K562 (cell line): ENCODE results near the gene TNIP1. TPM values are rescaled to one million over a fixed set of nuclear protein-coding genes. Genes with fewer than 3 reads are reported as not detected.
A peak's percentile ranks its signal among the peaks of the same experiment; 100 is the strongest.

ENCODE experiments used
- ATAC-seq: fragments of 200-7000 bp; cut with Tn5 transposase; 3 replicates; pipeline ENCODE4 v1.9.1; 2020; ENCODE audit warnings: moderate library complexity
- BruUV-seq: library from RNA; stranded (reverse); fragments of 400-500 nt; replicated peaks from 2 replicates; lab custom pipeline; 2021; lab: Mats Ljungman, UMichigan
- CTCF ChIA-PET: fragments of 300-600 bp; formaldehyde crosslinking; extraction: SDS; loops from one replicate; lab custom pipeline; 2021; ENCODE audit warnings: low intra/inter-chr PET ratio; lab: Yijun Ruan, JAX
- POLR2A ChIA-PET: fragments of 300-600, 350-650 bp; sonication (Branson Sonifier 250); formaldehyde crosslinking; extraction: SDS; loops from one replicate; lab custom pipeline; 2021; ENCODE audit warnings: antibody characterized with exemption, inconsistent platforms; lab: Yijun Ruan, JAX
- DNase-seq, 4 experiments: peaks; one replicate each; pipeline versions ENCODE4 v3.0.0 to v3.0.0-alpha.2; 2011 to 2018; ENCODE audit warnings: low spot score in 3 of 4, mixed read lengths in 3 of 4; ENCODE audit errors: extremely low read depth in 1 of 4
- FAIRE-seq: peaks from 2 replicates; lab custom pipeline; 2011; peaks lifted over from hg19 to GRCh38; lab: Jason Lieb, UNC
- H2AFZ ChIP-seq: 2 replicates; pipeline ENCODE4 v1.6.0; 2011; ENCODE audit warnings: low read depth, low read length, control low read depth, inconsistent platforms
- H3K27ac ChIP-seq: fragments of 200-600 bp; 3 replicates; pipeline ENCODE4 v1.8.0; 2011; ENCODE audit warnings: low read depth, mild to moderate bottlenecking, control low read depth, inconsistent platforms, low read length, moderate library complexity, mixed read lengths; ENCODE audit errors: extremely low read depth
- H3K27me3 ChIP-seq, 2 experiments: fragments of 300-600 bp in 1 of 2; 2 replicates in 1 of 2; 3 replicates in 1 of 2; pipeline versions ENCODE4 v1.6.0 to v1.8.0; 2011; ENCODE audit warnings: inconsistent platforms in 2 of 2, low read length in 2 of 2, mild to moderate bottlenecking in 1 of 2, mixed read lengths in 1 of 2, moderate library complexity in 1 of 2; ENCODE audit not compliant: control insufficient read depth in 2 of 2, insufficient read depth in 2 of 2
- H3K36me3 ChIP-seq: fragments of 300-600 bp; 3 replicates; pipeline ENCODE4 v1.8.0; 2011; ENCODE audit warnings: mild to moderate bottlenecking, low read length, inconsistent platforms; ENCODE audit not compliant: control insufficient read depth, insufficient read depth
- H3K4me1 ChIP-seq, 2 experiments: fragments of 200-600 bp in 1 of 2; replicated peaks in 1 of 2; 2 replicates in 1 of 2; 3 replicates in 1 of 2; pipeline versions ENCODE4 v1.5.1 to v1.8.0; 2011; ENCODE audit warnings: inconsistent platforms in 2 of 2, low read length in 2 of 2, mild to moderate bottlenecking in 1 of 2, mixed read lengths in 1 of 2, moderate library complexity in 1 of 2; ENCODE audit not compliant: control insufficient read depth in 2 of 2, insufficient read depth in 2 of 2
- H3K4me2 ChIP-seq: 2 replicates; pipeline ENCODE4 v1.6.1; 2011; ENCODE audit warnings: low read length, control low read depth, inconsistent platforms, mixed read lengths; ENCODE audit not compliant: insufficient read depth
- H3K4me3 ChIP-seq: fragments of 200-600 bp; sonication (generic), shearing (Covaris generic); 2 replicates; pipeline ENCODE4 v1.5.1; 2016; ENCODE audit warnings: control low read depth, inconsistent platforms
- H3K79me2 ChIP-seq: fragments of 200-600 bp; 3 replicates; pipeline ENCODE4 v1.8.0; 2011; ENCODE audit warnings: low read length, inconsistent platforms; ENCODE audit not compliant: control insufficient read depth, insufficient read depth
- H3K9ac ChIP-seq, 2 experiments: 2 replicates each; pipeline versions ENCODE4 v1.6.0 to v1.6.1; 2011; ENCODE audit warnings: low read depth in 2 of 2, low read length in 2 of 2, control low read depth in 1 of 2, inconsistent platforms in 1 of 2, mild to moderate bottlenecking in 1 of 2, mixed read lengths in 1 of 2; ENCODE audit not compliant: insufficient read depth in 1 of 2
- H3K9me1 ChIP-seq: one replicate; pipeline ENCODE4 v1.6.0; 2011; ENCODE audit warnings: inconsistent platforms, mild to moderate bottlenecking, low read length, moderate library complexity; ENCODE audit not compliant: control insufficient read depth, insufficient read depth
- H3K9me3 ChIP-seq: replicated peaks from 2 replicates; pipeline ENCODE4 v1.5.1; 2011; ENCODE audit warnings: low read depth, low read length, inconsistent platforms; ENCODE audit not compliant: control insufficient read depth, insufficient read depth
- H4K20me1 ChIP-seq: replicated peaks from 2 replicates; pipeline ENCODE4 v1.6.1; 2011; ENCODE audit warnings: low read length, inconsistent platforms, mixed read lengths; ENCODE audit not compliant: control insufficient read depth, insufficient read depth
- CEBPB ChIP-seq: fragments of 450-650 bp; IDR thresholded peaks from 2 replicates; pipeline ENCODE4 v1.6.1; 2016; ENCODE audit warnings: missing genetic modification characterization, missing compliant biosample characterization
- CEBPG ChIP-seq, 3 experiments: fragments of 200-800 bp in 1 of 3; sonication (Bioruptor generic) in 1 of 3; sonication (generic) in 1 of 3; formaldehyde crosslinking in 1 of 3; IDR thresholded peaks in 2 of 3; conservative IDR thresholded peaks in 1 of 3; 2 replicates each; pipeline versions ENCODE4 v1.6.1 to v1.8.0; 2016 to 2022; ENCODE audit warnings: missing compliant biosample characterization in 2 of 3, missing genetic modification characterization in 2 of 3, mild to moderate bottlenecking in 1 of 3, missing genetic modification reagents in 1 of 3
- E2F3 ChIP-seq: fragments of 250-450 bp; sonication (Bioruptor Pico); IDR thresholded peaks from 2 replicates; pipeline ENCODE4 v1.4.0; 2020; ENCODE audit warnings: mild to moderate bottlenecking
- HDAC2 ChIP-seq: fragments of 450-650 bp; IDR thresholded peaks from 2 replicates; pipeline ENCODE4 v1.6.1; 2016; ENCODE audit warnings: mild to moderate bottlenecking
- HSF4 ChIP-seq: fragments of 250-450 bp; sonication (Bioruptor Pico); IDR thresholded peaks from 2 replicates; pipeline ENCODE4 v2.1.2; 2022; ENCODE audit warnings: mild to moderate bottlenecking, moderate library complexity, borderline replicate concordance
- KAT7 ChIP-seq: sonication (generic); formaldehyde crosslinking; IDR thresholded peaks from 2 replicates; pipeline ENCODE4 v1.8.0; 2022; ENCODE audit warnings: missing genetic modification reagents, mild to moderate bottlenecking, borderline replicate concordance
- KLF1 ChIP-seq: fragments of 450-650 bp; IDR thresholded peaks from 2 replicates; pipeline ENCODE4 v1.6.1; 2016; ENCODE audit warnings: missing genetic modification characterization, missing compliant biosample characterization
- MEF2A ChIP-seq: IDR thresholded peaks from 2 replicates; pipeline ENCODE4 v1.6.1; 2011; ENCODE audit warnings: low read depth, mild to moderate bottlenecking, low read length, moderate library complexity; ENCODE audit not compliant: control insufficient read depth
- NBN ChIP-seq: fragments of 450-650 bp; IDR thresholded peaks from 2 replicates; pipeline ENCODE4 v1.6.1; 2016; ENCODE audit warnings: low read depth, mild to moderate bottlenecking
- NCOA2 ChIP-seq, 2 experiments: fragments of 450-650 bp; IDR thresholded peaks; 2 replicates each; pipeline ENCODE4 v1.6.1; 2018; ENCODE audit warnings: mild to moderate bottlenecking in 2 of 2, moderate library complexity in 1 of 2; ENCODE audit not compliant: partially characterized antibody in 2 of 2
- NFIX ChIP-seq: fragments of 250-450 bp; sonication (Bioruptor Pico); IDR thresholded peaks from 2 replicates; pipeline ENCODE4 v1.4.0; 2020; ENCODE audit warnings: low read depth, mild to moderate bottlenecking, moderate library complexity
- NUFIP1 ChIP-seq: fragments of 450-650 bp; IDR thresholded peaks from 2 replicates; pipeline ENCODE4 v1.6.1; 2018; ENCODE audit not compliant: partially characterized antibody
- SIN3A ChIP-seq, 2 experiments: fragments of 150-350 bp in 1 of 2; IDR thresholded peaks; 2 replicates each; pipeline ENCODE4 v1.6.1; 2011 to 2016; ENCODE audit warnings: borderline replicate concordance in 2 of 2, low read depth in 2 of 2, low read length in 2 of 2, mild to moderate bottlenecking in 2 of 2, moderate library complexity in 2 of 2; ENCODE audit not compliant: control insufficient read depth in 1 of 2
- TCFL5 ChIP-seq: fragments of 250-450 bp; sonication (Bioruptor Pico); conservative IDR thresholded peaks from 2 replicates; pipeline ENCODE4 v1.6.1; 2021; ENCODE audit warnings: mild to moderate bottlenecking, moderate library complexity, matching md5 sums
- ZNF408 ChIP-seq: fragments of 250-450 bp; sonication (Bioruptor Pico); IDR thresholded peaks from 2 replicates; pipeline ENCODE4 v1.4.0; 2020; ENCODE audit warnings: low read depth, mild to moderate bottlenecking, moderate library complexity
- WGBS: fragments of 100-300 bp; shearing (Covaris generic); methylation state at CpG from one replicate; pipeline ENCODE4 v1.1.6; 2016; ENCODE audit warnings: low coverage, mixed read lengths; ENCODE audit not compliant: insufficient coverage; ENCODE audit errors: missing lambda C conversion rate; 5-methylcytosine and 5-hydroxymethylcytosine counted together
- in situ Hi-C: fragments of 300-500 bp; cut with MboI; formaldehyde crosslinking; loops from 4 replicates; pipeline ENCODE4 v1.15.0; 2018; ENCODE audit warnings: inconsistent platforms, mixed read lengths
- intact Hi-C: fragments of 100-400 bp; cut with micrococcal nuclease; formaldehyde crosslinking; loops from 2 replicates; pipeline ENCODE4 v1.14.2; 2022
- polyA plus RNA-seq, 8 experiments: library from polyadenylated mRNA; depleted of rRNA in 4 of 8; stranded (reverse) in 5 of 8; unstranded in 3 of 8; fragments of >200 nt; fragmentation: Nextera tagmentation in 2 of 8; fragmentation: Illumina TruSeq in 1 of 8; extraction: Ambion mirVana in 2 of 8; extraction: Trizol in 1 of 8; gene quantifications; 2 replicates each; pipeline versions ENCODE4 v1.2.1 to v1.2.3, GENCODE V29; 2011 to 2014; ENCODE audit warnings: inconsistent platforms in 1 of 8, missing spikeins in 1 of 8
- total RNA-seq, 7 experiments: library from RNA; depleted of rRNA in 6 of 7; stranded (reverse); fragments of >200 nt in 6 of 7; fragmentation: Illumina TruSeq in 2 of 7; extraction: Trizol in 2 of 7; gene quantifications; 2 replicates each; pipeline versions ENCODE4 v1.2.1 to v1.2.3, GENCODE V29; 2011 to 2021; ENCODE audit warnings: low replicate concordance in 1 of 7

TNIP1 gene
- total and polyA plus RNA-seq, 9 of the 15 experiments (the other 6 are each of a cell fraction or from before 2014, with no cell fraction given), result 0.46 to 41.0 (median 24.6) TPM

DNA sequence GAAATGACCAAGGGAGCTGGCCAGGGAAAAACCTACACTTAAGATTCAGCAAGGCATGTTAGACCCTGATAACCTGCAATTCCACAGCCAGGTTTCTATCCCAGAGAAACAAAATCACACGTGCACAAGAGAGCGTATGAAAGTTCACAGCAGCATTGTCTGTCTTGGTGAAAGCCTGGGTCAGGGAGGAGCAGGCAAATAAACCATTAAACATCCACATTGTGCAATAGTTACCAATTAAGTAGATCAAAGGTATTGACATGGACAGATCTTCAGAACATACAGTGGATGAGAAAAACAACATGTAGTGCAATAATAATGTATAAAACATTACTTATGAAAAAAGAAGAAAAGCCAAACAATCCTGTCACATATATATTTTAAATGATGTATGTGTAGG, 76.3 kb downstream of the TNIP1 start:
- Histone ChIP-seq H3K9me1 (no peaks in the 10 kb centered on the region), H4K20me1 (no peaks in the 10 kb centered on the region), H3K27me3 (0 out of 5 replicates have a peak, but pooled peaks cover 0 to 3% of the 10 kb centered on the region in 2 experiments), H3K9me3 (no peaks in the 10 kb centered on the region), H3K27ac (no peak overlapping the region)
- 64% methylated on average over 2 of the region's 2 CpGs for WGBS
- ATAC-seq, result no peak
- in situ Hi-C loops, result loop anchor here (5.0 kb wide), 1 partner anchor 113 kb away; no protein-coding TSS in a partner anchor
- TF ChIP-seq SIN3A (IDR thresholded peaks at IDR 0.05; ENCODE audit: borderline replicate concordance in 2 of 2, control insufficient read depth in 1 of 2, low read depth in 2 of 2, low read length in 2 of 2) (no peak), CEBPG (CRISPR knock-in tag; IDR thresholded peaks at IDR 0.05) (no peak), CEBPG (tag; conservative IDR thresholded peaks at IDR 0.05 in 1 of 2, IDR thresholded peaks at IDR 0.05 in 1 of 2) (peak in 1 of 2 experiments; percentile 65; a peak in 2 of 4 replicates), NCOA2 (IDR thresholded peaks at IDR 0.05; ENCODE audit: partially characterized antibody in 2 of 2) (no peak), HSF4 (CRISPR knock-in tag) (no peak), NFIX (CRISPR knock-in tag) (no peak), NBN (no peak), E2F3 (no peak), MEF2A (no peak), KAT7 (CRISPR knock-in tag) (no peak), KLF1 (tag) (no peak), NUFIP1 (no peak), TCFL5 (no peak), CEBPB (tag) (peak; percentile 75), HDAC2 (no peak), ZNF408 (CRISPR knock-in tag) (no peak)
- TF ChIP-seq, all 486 proteins: peak for 2
- no peaks in the 10 kb centered on the region for H3K36me3 ChIP-seq
- ChIA-PET POLR2A (interaction anchor here (1.0 kb wide), 1 partner anchor 12 kb away, joined by 4 read pairs; no protein-coding TSS in a partner anchor), CTCF (interaction anchor here (0.5 kb wide), 1 partner anchor 122 kb away, joined by 3 read pairs; no protein-coding TSS in a partner anchor)
- DNase-seq, result no peak
- no peak for FAIRE-seq
- peaks cover 4 to 24% of the 10 kb centered on the region in 2 experiments; a peak in 4 of 5 replicates for H3K4me1 ChIP-seq
- BruUV-seq, result no TSS peak
- H2AFZ ChIP-seq, result no peak overlapping the region
- H3K79me2 ChIP-seq, result no peaks in the 10 kb centered on the region
- no peak overlapping the region for H3K4me3 ChIP-seq
- H3K4me2 ChIP-seq, result no peak overlapping the region
- intact Hi-C loops, result no loop called here
- H3K9ac ChIP-seq, result no peak overlapping the region
